K562 (cell line): ENCODE data around the gene CTSD. TPM values are rescaled to one million over a fixed set of nuclear protein-coding genes. Genes with fewer than 3 reads are reported as not detected.
A peak's percentile ranks its signal among the peaks of the same experiment; 100 is the strongest.

Experiments used
- CBFA2T2 ChIP-seq: fragments of 450-650 bp; conservative IDR thresholded peaks from 2 replicates; pipeline ENCODE4 v1.6.1; 2017; ENCODE audit warnings: mild to moderate bottlenecking
- CCAR2 ChIP-seq: fragments of 200-400 bp; formaldehyde crosslinking; IDR thresholded peaks from 2 replicates; pipeline ENCODE4 v1.6.1; 2017; ENCODE audit warnings: mild to moderate bottlenecking, low read depth, low read length
- CHCHD3 ChIP-seq: fragments of 250-450 bp; sonication (Bioruptor Pico); IDR thresholded peaks from 2 replicates; pipeline ENCODE4 v2.1.2; 2022; ENCODE audit warnings: mild to moderate bottlenecking
- DMBX1 ChIP-seq: fragments of 250-450 bp; sonication (Bioruptor Pico); IDR thresholded peaks from 2 replicates; pipeline ENCODE4 v1.8.0; 2022; ENCODE audit warnings: inconsistent platforms, mild to moderate bottlenecking, moderate library complexity, borderline replicate concordance
- HDAC8 ChIP-seq: fragments of 450-650 bp; IDR thresholded peaks from 2 replicates; pipeline ENCODE4 v1.6.1; 2016; ENCODE audit warnings: mild to moderate bottlenecking, missing genetic modification characterization, moderate library complexity, missing compliant biosample characterization
- HSF4 ChIP-seq: fragments of 250-450 bp; sonication (Bioruptor Pico); IDR thresholded peaks from 2 replicates; pipeline ENCODE4 v2.1.2; 2022; ENCODE audit warnings: mild to moderate bottlenecking, moderate library complexity, borderline replicate concordance
- KHSRP ChIP-seq: fragments of 450-650 bp; IDR thresholded peaks from 2 replicates; pipeline ENCODE4 v1.6.1; 2017
- RBM34 ChIP-seq: fragments of 200-400 bp; formaldehyde crosslinking; IDR thresholded peaks from 2 replicates; pipeline ENCODE4 v1.6.1; 2018; ENCODE audit warnings: low read length, borderline replicate concordance; ENCODE audit not compliant: insufficient read depth
- SIX5 ChIP-seq, 2 experiments: IDR thresholded peaks; 2 replicates each; pipeline ENCODE4 v1.6.1; 2011; ENCODE audit warnings: low read length in 2 of 2, borderline replicate concordance in 1 of 2, low read depth in 1 of 2, mild to moderate bottlenecking in 1 of 2, moderate library complexity in 1 of 2; ENCODE audit not compliant: insufficient read depth in 1 of 2
- ZSCAN29 ChIP-seq: fragments of 450-650 bp; IDR thresholded peaks from 2 replicates; pipeline ENCODE4 v1.6.1; 2017
- polyA plus RNA-seq, 8 experiments: library from polyadenylated mRNA; depleted of rRNA in 4 of 8; stranded (reverse) in 5 of 8; unstranded in 3 of 8; fragments of >200 nt; fragmentation: Nextera tagmentation in 2 of 8; fragmentation: Illumina TruSeq in 1 of 8; extraction: Ambion mirVana in 2 of 8; extraction: Trizol in 1 of 8; gene quantifications; 2 replicates each; pipeline versions ENCODE4 v1.2.1 to v1.2.3, GENCODE V29; 2011 to 2014; ENCODE audit warnings: inconsistent platforms in 1 of 8, missing spikeins in 1 of 8
- total RNA-seq, 7 experiments: library from RNA; depleted of rRNA in 6 of 7; stranded (reverse); fragments of >200 nt in 6 of 7; fragmentation: Illumina TruSeq in 2 of 7; extraction: Trizol in 2 of 7; gene quantifications; 2 replicates each; pipeline versions ENCODE4 v1.2.1 to v1.2.3, GENCODE V29; 2011 to 2021; ENCODE audit warnings: low replicate concordance in 1 of 7
- TF ChIP-seq, protein P1 (sequence below): fragments of 450-650 bp; IDR thresholded peaks from 2 replicates; pipeline ENCODE4 v1.6.1; 2016
- TF ChIP-seq, protein P2 (sequence below): sonication (generic); formaldehyde crosslinking; IDR thresholded peaks from 2 replicates; pipeline ENCODE4 v1.9.0; 2022; ENCODE audit warnings: mild to moderate bottlenecking, missing genetic modification reagents
- TF ChIP-seq, protein P3 (sequence below): sonication (generic); formaldehyde crosslinking; IDR thresholded peaks from 2 replicates; pipeline ENCODE4 v1.8.0; 2022; ENCODE audit warnings: mild to moderate bottlenecking, missing genetic modification reagents
- TF ChIP-seq, protein P4 (sequence below): fragments of 250-450 bp; sonication (Bioruptor Pico); IDR thresholded peaks from 2 replicates; pipeline ENCODE4 v1.4.0; 2020; ENCODE audit warnings: mild to moderate bottlenecking, moderate library complexity
- TF ChIP-seq, protein P5 (sequence below): sonication (generic); formaldehyde crosslinking; IDR thresholded peaks from 2 replicates; pipeline ENCODE4 v1.8.0; 2023; ENCODE audit warnings: missing genetic modification reagents, mild to moderate bottlenecking, borderline replicate concordance

CTSD gene
- total and polyA plus RNA-seq, 9 of the 15 experiments (the other 6 are each of a cell fraction or from before 2014, with no cell fraction given) = 1.0 to 112 (median 40.9) TPM

DNA sequence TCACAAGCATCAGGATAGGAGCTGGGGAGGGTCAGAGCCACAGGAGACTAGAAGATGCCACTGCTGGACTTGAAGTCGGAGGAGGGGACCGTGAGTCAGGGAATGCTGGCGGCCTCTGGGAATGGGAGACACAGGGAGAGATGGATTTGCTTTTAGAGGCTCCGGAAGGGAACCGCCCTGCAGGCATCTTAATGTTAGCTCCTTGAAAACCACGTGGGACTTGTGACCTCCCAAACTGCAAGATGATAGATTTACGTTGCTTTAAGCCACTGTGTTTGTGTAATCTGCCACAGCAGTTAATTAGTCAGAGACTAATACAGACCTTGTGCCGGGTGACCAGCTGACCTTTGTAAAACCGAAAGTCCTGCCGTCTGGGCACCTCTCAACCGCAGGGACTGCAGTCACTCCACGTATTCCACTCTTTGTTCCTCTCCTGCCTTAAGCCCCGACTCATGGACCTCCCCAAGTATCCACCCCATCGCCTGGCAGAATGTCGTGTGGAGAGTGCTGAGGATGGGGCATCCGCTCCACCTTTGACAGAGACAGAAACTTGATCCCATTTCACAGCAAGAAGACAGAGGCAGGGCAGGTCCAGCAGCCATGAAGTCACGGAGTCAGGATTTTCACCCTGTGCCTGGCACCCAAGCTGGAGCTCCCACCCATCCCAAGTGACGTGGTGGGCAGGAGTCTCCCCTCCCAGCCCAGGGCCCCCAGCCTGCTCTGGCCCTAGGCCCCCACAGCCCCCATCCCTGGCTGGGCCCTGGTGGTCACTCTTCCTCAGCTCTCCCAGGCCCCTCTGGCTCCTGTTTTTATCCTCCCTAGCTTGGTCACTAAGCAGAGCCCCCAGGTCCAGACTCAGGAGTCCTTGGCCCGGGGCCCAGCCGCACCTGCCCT, 19.4 kb upstream of the CTSD start (continued):
- no peak for TF ChIP-seq ZSCAN29
- no peak; the same call in 1 of the 2 replicates for TF ChIP-seq DMBX1 (CRISPR knock-in tag)
- peak; percentile 76 for TF ChIP-seq CBFA2T2
- no peak for TF ChIP-seq HDAC8
- TF ChIP-seq, protein P1, sequence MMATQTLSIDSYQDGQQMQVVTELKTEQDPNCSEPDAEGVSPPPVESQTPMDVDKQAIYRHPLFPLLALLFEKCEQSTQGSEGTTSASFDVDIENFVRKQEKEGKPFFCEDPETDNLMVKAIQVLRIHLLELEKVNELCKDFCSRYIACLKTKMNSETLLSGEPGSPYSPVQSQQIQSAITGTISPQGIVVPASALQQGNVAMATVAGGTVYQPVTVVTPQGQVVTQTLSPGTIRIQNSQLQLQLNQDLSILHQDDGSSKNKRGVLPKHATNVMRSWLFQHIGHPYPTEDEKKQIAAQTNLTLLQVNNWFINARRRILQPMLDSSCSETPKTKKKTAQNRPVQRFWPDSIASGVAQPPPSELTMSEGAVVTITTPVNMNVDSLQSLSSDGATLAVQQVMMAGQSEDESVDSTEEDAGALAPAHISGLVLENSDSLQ = peak; percentile 50
- no peak for TF ChIP-seq RBM34
- TF ChIP-seq, protein P2, sequence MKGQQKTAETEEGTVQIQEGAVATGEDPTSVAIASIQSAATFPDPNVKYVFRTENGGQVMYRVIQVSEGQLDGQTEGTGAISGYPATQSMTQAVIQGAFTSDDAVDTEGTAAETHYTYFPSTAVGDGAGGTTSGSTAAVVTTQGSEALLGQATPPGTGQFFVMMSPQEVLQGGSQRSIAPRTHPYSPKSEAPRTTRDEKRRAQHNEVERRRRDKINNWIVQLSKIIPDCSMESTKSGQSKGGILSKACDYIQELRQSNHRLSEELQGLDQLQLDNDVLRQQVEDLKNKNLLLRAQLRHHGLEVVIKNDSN (CRISPR knock-in tag) = peak; percentile 74
- TF ChIP-seq, protein P3, sequence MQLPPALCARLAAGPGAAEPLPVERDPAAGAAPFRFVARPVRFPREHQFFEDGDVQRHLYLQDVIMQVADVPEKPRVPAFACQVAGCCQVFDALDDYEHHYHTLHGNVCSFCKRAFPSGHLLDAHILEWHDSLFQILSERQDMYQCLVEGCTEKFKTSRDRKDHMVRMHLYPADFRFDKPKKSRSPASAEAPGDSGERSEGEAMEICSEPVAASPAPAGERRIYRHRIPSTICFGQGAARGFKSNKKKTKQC = no peak
- no peak for TF ChIP-seq KHSRP
- no peak for TF ChIP-seq CCAR2
- no peak for TF ChIP-seq CHCHD3 (CRISPR knock-in tag)
- no peak for TF ChIP-seq HSF4
- TF ChIP-seq, protein P4, sequence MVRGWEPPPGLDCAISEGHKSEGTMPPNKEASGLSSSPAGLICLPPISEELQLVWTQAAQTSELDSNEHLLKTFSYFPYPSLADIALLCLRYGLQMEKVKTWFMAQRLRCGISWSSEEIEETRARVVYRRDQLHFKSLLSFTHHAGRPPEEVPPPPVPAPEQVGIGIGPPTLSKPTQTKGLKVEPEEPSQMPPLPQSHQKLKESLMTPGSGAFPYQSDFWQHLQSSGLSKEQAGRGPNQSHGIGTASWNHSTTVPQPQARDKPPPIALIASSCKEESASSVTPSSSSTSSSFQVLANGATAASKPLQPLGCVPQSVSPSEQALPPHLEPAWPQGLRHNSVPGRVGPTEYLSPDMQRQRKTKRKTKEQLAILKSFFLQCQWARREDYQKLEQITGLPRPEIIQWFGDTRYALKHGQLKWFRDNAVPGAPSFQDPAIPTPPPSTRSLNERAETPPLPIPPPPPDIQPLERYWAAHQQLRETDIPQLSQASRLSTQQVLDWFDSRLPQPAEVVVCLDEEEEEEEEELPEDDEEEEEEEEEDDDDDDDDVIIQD (CRISPR knock-in tag) = no peak
- TF ChIP-seq, protein P5, sequence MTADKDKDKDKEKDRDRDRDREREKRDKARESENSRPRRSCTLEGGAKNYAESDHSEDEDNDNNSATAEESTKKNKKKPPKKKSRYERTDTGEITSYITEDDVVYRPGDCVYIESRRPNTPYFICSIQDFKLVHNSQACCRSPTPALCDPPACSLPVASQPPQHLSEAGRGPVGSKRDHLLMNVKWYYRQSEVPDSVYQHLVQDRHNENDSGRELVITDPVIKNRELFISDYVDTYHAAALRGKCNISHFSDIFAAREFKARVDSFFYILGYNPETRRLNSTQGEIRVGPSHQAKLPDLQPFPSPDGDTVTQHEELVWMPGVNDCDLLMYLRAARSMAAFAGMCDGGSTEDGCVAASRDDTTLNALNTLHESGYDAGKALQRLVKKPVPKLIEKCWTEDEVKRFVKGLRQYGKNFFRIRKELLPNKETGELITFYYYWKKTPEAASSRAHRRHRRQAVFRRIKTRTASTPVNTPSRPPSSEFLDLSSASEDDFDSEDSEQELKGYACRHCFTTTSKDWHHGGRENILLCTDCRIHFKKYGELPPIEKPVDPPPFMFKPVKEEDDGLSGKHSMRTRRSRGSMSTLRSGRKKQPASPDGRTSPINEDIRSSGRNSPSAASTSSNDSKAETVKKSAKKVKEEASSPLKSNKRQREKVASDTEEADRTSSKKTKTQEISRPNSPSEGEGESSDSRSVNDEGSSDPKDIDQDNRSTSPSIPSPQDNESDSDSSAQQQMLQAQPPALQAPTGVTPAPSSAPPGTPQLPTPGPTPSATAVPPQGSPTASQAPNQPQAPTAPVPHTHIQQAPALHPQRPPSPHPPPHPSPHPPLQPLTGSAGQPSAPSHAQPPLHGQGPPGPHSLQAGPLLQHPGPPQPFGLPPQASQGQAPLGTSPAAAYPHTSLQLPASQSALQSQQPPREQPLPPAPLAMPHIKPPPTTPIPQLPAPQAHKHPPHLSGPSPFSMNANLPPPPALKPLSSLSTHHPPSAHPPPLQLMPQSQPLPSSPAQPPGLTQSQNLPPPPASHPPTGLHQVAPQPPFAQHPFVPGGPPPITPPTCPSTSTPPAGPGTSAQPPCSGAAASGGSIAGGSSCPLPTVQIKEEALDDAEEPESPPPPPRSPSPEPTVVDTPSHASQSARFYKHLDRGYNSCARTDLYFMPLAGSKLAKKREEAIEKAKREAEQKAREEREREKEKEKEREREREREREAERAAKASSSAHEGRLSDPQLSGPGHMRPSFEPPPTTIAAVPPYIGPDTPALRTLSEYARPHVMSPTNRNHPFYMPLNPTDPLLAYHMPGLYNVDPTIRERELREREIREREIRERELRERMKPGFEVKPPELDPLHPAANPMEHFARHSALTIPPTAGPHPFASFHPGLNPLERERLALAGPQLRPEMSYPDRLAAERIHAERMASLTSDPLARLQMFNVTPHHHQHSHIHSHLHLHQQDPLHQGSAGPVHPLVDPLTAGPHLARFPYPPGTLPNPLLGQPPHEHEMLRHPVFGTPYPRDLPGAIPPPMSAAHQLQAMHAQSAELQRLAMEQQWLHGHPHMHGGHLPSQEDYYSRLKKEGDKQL (CRISPR knock-in tag) = peak; percentile 98
- TF ChIP-seq SIX5 (IDR thresholded peaks at IDR 0.05; ENCODE audit: borderline replicate concordance in 1 of 2, insufficient read depth in 1 of 2, low read depth in 1 of 2, low read length in 2 of 2) = no peak
